ENCODE measurements around the gene ZNF780B. TPM values are rescaled to one million over a fixed set of nuclear protein-coding genes. Genes with fewer than 3 reads are reported as not detected.
A peak's percentile ranks its signal among the peaks of the same experiment; 100 is the strongest.

Gene ZNF780B
- total and polyA plus RNA-seq, 2 of the 8 experiments (the other 6 are each of a cell fraction or from before 2014, with no cell fraction given): 3.1 to 22.4 TPM

DNA sequence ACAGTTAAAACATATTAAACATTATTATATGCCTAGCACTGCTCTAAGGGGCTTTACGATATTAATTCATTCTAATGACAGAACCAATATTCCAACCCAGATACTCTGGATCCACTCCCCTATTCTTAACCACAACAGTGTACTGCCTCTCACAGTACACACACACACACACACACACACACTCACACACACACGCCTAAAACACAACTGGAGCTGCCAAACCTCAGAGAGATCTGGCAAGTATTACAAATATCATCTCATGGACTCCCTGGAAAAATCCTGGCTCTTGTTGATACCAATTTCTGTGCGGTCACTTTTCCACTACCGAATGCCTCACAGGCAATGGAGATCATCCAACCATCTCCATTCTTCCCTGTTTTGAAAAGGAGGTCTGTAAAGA, 33.4 kb upstream of the ZNF780B start:
- no peaks in the 10 kb centered on the region for H3K9me3 ChIP-seq (ENCODE audit: insufficient read depth in 2 of 2, low read depth in 1 of 2, low read length in 1 of 2)
- CTCF ChIA-PET (ENCODE audit: partially characterized antibody): no interaction called here
- TF ChIP-seq SUZ12 (IDR thresholded peaks at IDR 0.05; ENCODE audit: low read length) (no peak), TAF1 (IDR thresholded peaks at IDR 0.05; ENCODE audit: low read depth, low read length) (no peak), RAD21 (IDR thresholded peaks at IDR 0.05 in 1 of 2, conservative IDR thresholded peaks at IDR 0.05 in 1 of 2; ENCODE audit: low read depth in 2 of 2, low read length in 2 of 2) (no peak), JUN (IDR thresholded peaks at IDR 0.05; ENCODE audit: low read depth, low read length) (no peak), TEAD4 (IDR thresholded peaks at IDR 0.05; ENCODE audit: low read depth, low read length) (no peak), SAP30 (IDR thresholded peaks at IDR 0.05; ENCODE audit: insufficient read depth, insufficient replicate concordance, low read length) (no peak), CBX8 (IDR thresholded peaks at IDR 0.05; ENCODE audit: borderline replicate concordance, low read depth, low read length) (no peak), POLR2AphosphoS5 (IDR thresholded peaks at IDR 0.05; ENCODE audit: low read depth, low read length) (no peak), ZNF274 (IDR thresholded peaks at IDR 0.05; ENCODE audit: borderline replicate concordance, extremely low read depth, low read length) (no peak), SP4 (IDR thresholded peaks at IDR 0.05; ENCODE audit: low read length) (no peak), KDM4A (IDR thresholded peaks at IDR 0.05; ENCODE audit: low read depth, low read length, severe bottlenecking) (no peak)
- TF ChIP-seq, protein P1, sequence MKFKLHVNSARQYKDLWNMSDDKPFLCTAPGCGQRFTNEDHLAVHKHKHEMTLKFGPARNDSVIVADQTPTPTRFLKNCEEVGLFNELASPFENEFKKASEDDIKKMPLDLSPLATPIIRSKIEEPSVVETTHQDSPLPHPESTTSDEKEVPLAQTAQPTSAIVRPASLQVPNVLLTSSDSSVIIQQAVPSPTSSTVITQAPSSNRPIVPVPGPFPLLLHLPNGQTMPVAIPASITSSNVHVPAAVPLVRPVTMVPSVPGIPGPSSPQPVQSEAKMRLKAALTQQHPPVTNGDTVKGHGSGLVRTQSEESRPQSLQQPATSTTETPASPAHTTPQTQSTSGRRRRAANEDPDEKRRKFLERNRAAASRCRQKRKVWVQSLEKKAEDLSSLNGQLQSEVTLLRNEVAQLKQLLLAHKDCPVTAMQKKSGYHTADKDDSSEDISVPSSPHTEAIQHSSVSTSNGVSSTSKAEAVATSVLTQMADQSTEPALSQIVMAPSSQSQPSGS (IDR thresholded peaks at IDR 0.05; ENCODE audit: low read length): no peak

More for the DNA sequence above, 33.4 kb upstream of the ZNF780B start:
- no peak overlapping the region for H2BK20ac ChIP-seq (ENCODE audit: low read length)
- peak overlapping the region; percentile 79 to 100 (median 86); a peak in 6 of 8 replicates for H3K4me3 ChIP-seq (ENCODE audit: extremely low read depth in 1 of 4, insufficient read depth in 2 of 4, low read depth in 3 of 4, low read length in 4 of 4)
- H3K4me1 ChIP-seq (replicated peaks in 1 of 4; ENCODE audit: control insufficient read depth in 3 of 4, insufficient read depth in 4 of 4, low read length in 3 of 4): peaks cover 0 to 2% (median 0%) of the 10 kb centered on the region in 4 experiments; a peak in 3 of 7 replicates
- no peak overlapping the region for H2AFZ ChIP-seq (ENCODE audit: low read length)
- peaks cover 5% of the 10 kb centered on the region for H3K23me2 ChIP-seq (ENCODE audit: low read depth, low read length)
- FAIRE-seq (no peak), DNase-seq (ENCODE audit: low read depth in 1 of 2, low spot score in 2 of 2) (no peak)
- POLR2A ChIA-PET (ENCODE audit: partially characterized antibody): interaction anchor here (0.7 to 1.7 kb wide), 2 partner anchors 33 to 119 kb away, joined by 3 to 8 read pairs; partner anchors contain the start of gene ZNF780B
- H3K56ac ChIP-seq (replicated peaks; ENCODE audit: insufficient read length, low read depth, low read length): no peak overlapping the region
- H2BK120ac ChIP-seq (replicated peaks; ENCODE audit: low read depth, low read length): no peak overlapping the region
- no peak overlapping the region for H2BK12ac ChIP-seq (ENCODE audit: low read depth, low read length)
- H2BK5ac ChIP-seq (ENCODE audit: low read depth, low read length): no peak overlapping the region
- H3K18ac ChIP-seq (ENCODE audit: extremely low read depth, low read length): no peak overlapping the region
- peak overlapping the region; percentile 68 to 98 for H3K4me2 ChIP-seq (ENCODE audit: insufficient read depth in 1 of 2, low read depth in 2 of 2, low read length in 2 of 2)
- no peak overlapping the region for H3K14ac ChIP-seq (ENCODE audit: insufficient read length)
- H3K9ac ChIP-seq (replicated peaks in 1 of 4; ENCODE audit: extremely low read depth in 1 of 4, low read depth in 3 of 4, low read length in 3 of 4): peak overlapping the region in 1 of 4 experiments; percentile 7; a peak in 1 of 7 replicates
- H4K8ac ChIP-seq (ENCODE audit: extremely low read depth, insufficient read depth, low read length): no peak overlapping the region
- H3K79me2 ChIP-seq (ENCODE audit: control insufficient read depth in 1 of 2, insufficient read depth in 2 of 2, low read length in 2 of 2): peaks cover 0 to 35% of the 10 kb centered on the region in 2 experiments; a peak in 2 of 4 replicates
- H3K36me3 ChIP-seq (ENCODE audit: control insufficient read depth in 2 of 4, insufficient read depth in 4 of 4, low read length in 3 of 4): no peaks in the 10 kb centered on the region
- H2AK5ac ChIP-seq (ENCODE audit: low read depth, low read length): no peak overlapping the region
- no peak overlapping the region for H4K91ac ChIP-seq (replicated peaks; ENCODE audit: insufficient read length, low read length)
- H3K23ac ChIP-seq (ENCODE audit: insufficient read length): no peak overlapping the region
- no peak overlapping the region for H2BK15ac ChIP-seq (ENCODE audit: low read length)
- no peak overlapping the region for H3K27ac ChIP-seq (ENCODE audit: low read depth, low read length)
- 76% methylated on average over 4 of the region's 4 CpGs; no CpG with 5 or more reads in 1 of the 2 experiments for WGBS, 2 experiments (ENCODE audit: extremely low coverage in 1 of 2, insufficient coverage in 1 of 2, insufficient read length in 1 of 2, insufficient replicate concordance in 2 of 2, low coverage in 1 of 2, low lambda C conversion rate in 2 of 2, missing lambda C conversion rate in 1 of 2)
- H3K27me3 ChIP-seq (replicated peaks in 1 of 4; ENCODE audit: control insufficient read depth in 3 of 4, extremely low read depth in 1 of 4, insufficient read depth in 3 of 4, low read length in 3 of 4): no peaks in the 10 kb centered on the region; a peak in 1 of 7 replicates
- H3K4ac ChIP-seq (replicated peaks; ENCODE audit: insufficient read length, low read depth, low read length): no peak overlapping the region
- no peaks in the 10 kb centered on the region for H3K79me1 ChIP-seq (ENCODE audit: low read depth, low read length)
- H4K5ac ChIP-seq (ENCODE audit: insufficient read length, low read depth, low read length): no peak overlapping the region
- no peaks in the 10 kb centered on the region for H4K20me1 ChIP-seq (replicated peaks in 1 of 2; ENCODE audit: control insufficient read depth in 1 of 2, insufficient read depth in 2 of 2, low read length in 2 of 2)

Data from H1 (cell line).